ENCODE data around the gene PPM1E. TPM values are rescaled to one million over a fixed set of nuclear protein-coding genes. Genes with fewer than 3 reads are reported as not detected.

PPM1E gene
- total and polyA plus RNA-seq, 2 of the 4 experiments (the other 2 are of a cell fraction) = under 0.01 to 0.05 TPM

- DNase-seq = no peak
- no peak overlapping the region for H3K4me2 ChIP-seq (ENCODE audit: low read depth, low read length)
- TF ChIP-seq RFX5 (IDR thresholded peaks at IDR 0.05; ENCODE audit: low read depth, low read length) = no peak
- TF ChIP-seq SMC3 (IDR thresholded peaks at IDR 0.05; ENCODE audit: low read depth, low read length) = no peak
- no peak for TF ChIP-seq ELK1 (IDR thresholded peaks at IDR 0.05; ENCODE audit: borderline replicate concordance, low read depth, low read length)
- TF ChIP-seq POLR2A (IDR thresholded peaks at IDR 0.05; ENCODE audit: low read depth, low read length) = no peak
- no peak for TF ChIP-seq RAD21 (IDR thresholded peaks at IDR 0.05; ENCODE audit: low read length)
- no peak for TF ChIP-seq MAZ (IDR thresholded peaks at IDR 0.05; ENCODE audit: borderline replicate concordance, low read depth, low read length)
- TF ChIP-seq CTCF (conservative IDR thresholded peaks at IDR 0.05; ENCODE audit: low read depth, low read length) = no peak
- TF ChIP-seq CEBPB (IDR thresholded peaks at IDR 0.05; ENCODE audit: low read depth, low read length) = no peak
- peaks cover 9% of the 10 kb centered on the region; the same call in 1 of the 2 replicates for H3K9me1 ChIP-seq (ENCODE audit: insufficient read depth, low read length)
- H3K4ac ChIP-seq (ENCODE audit: low read depth, low read length) = no peak overlapping the region
- H3K27me3 ChIP-seq (ENCODE audit: control insufficient read depth, insufficient read depth, low read length) = no peaks in the 10 kb centered on the region
- no peak overlapping the region for H2AK5ac ChIP-seq (ENCODE audit: low read depth, low read length)
- no peak overlapping the region for H3K14ac ChIP-seq (replicated peaks; ENCODE audit: low read depth, low read length)
- ChIA-PET POLR2A (ENCODE audit: unreplicated experiment) (no interaction called here), CTCF (no interaction called here)
- in situ Hi-C loops (cut with MboI; ENCODE audit: low sequenced_read_pairs) = no loop called here
- no peak overlapping the region for H2AK9ac ChIP-seq (replicated peaks; ENCODE audit: low read depth, low read length, poor library complexity)
- H2BK20ac ChIP-seq (ENCODE audit: low read depth, low read length) = no peak overlapping the region
- no peak overlapping the region for H2BK120ac ChIP-seq (ENCODE audit: low read depth, low read length)
- H3K18ac ChIP-seq (ENCODE audit: low read depth, low read length) = no peak overlapping the region
- H4K5ac ChIP-seq (ENCODE audit: low read depth, low read length) = no peak overlapping the region
- intact Hi-C loops (cut with micrococcal nuclease) = no loop called here
- H3K23ac ChIP-seq (ENCODE audit: low read depth, low read length) = no peak overlapping the region
- no peak overlapping the region for H2AFZ ChIP-seq (replicated peaks; ENCODE audit: low read length, poor library complexity)
- no peak overlapping the region for H4K8ac ChIP-seq (ENCODE audit: low read depth in 2 of 2, low read length in 2 of 2)
- H3K4me3 ChIP-seq (ENCODE audit: insufficient read depth, low read depth, low read length) = no peak overlapping the region
- H4K20me1 ChIP-seq (ENCODE audit: insufficient read depth, low read length) = no peaks in the 10 kb centered on the region
- H3K9ac ChIP-seq (ENCODE audit: low read depth, low read length) = no peak overlapping the region
- BruUV-seq (replicated peaks) = no TSS peak
- no peaks in the 10 kb centered on the region for H3K9me3 ChIP-seq (ENCODE audit: control insufficient read depth, insufficient read depth, low read length)
- no peak overlapping the region for H2BK15ac ChIP-seq (ENCODE audit: low read depth, low read length)
- ATAC-seq (ENCODE audit: low read depth) = no peak
- no CpG with 5 or more reads among the region's 3 CpGs for WGBS, 2 experiments (ENCODE audit: extremely low coverage in 2 of 2, insufficient read length in 1 of 2)
- H3K56ac ChIP-seq (ENCODE audit: extremely low read depth, insufficient read depth, low read length) = no peak overlapping the region
- H3K36me3 ChIP-seq (ENCODE audit: control insufficient read depth, insufficient read depth, low read length) = no peaks in the 10 kb centered on the region
- H2BK5ac ChIP-seq (ENCODE audit: low read depth, low read length, poor library complexity, severe bottlenecking) = no peak overlapping the region
- no peak overlapping the region for H3K27ac ChIP-seq (ENCODE audit: insufficient read depth, low read length)
- H3K4me1 ChIP-seq (ENCODE audit: control insufficient read depth, insufficient read depth, low read length) = no peaks in the 10 kb centered on the region
- H4K91ac ChIP-seq (ENCODE audit: insufficient read depth, low read depth, low read length) = no peak overlapping the region
- dilution Hi-C loops (cut with HindIII; ENCODE audit: low sequenced_read_pairs, unreplicated experiment) = no loop called here
- no peaks in the 10 kb centered on the region for H3K79me1 ChIP-seq (ENCODE audit: low read depth in 1 of 2, low read length in 2 of 2)
Measured at GRCh38 chr17:58982626-58983025, 227.0 kb downstream of the PPM1E start.

Data from IMR-90 (cell line).